GM12878 (cell line): ENCODE results near the gene ITGB2.

Experiments used
- CREB1 ChIP-seq: IDR thresholded peaks from 2 replicates; pipeline ENCODE4 v1.6.1; 2012; ENCODE audit warnings: low read depth, mild to moderate bottlenecking, inconsistent platforms
- EZH2 ChIP-seq: IDR thresholded peaks from 2 replicates; pipeline ENCODE4 v1.6.1; 2012; ENCODE audit warnings: low read depth, mild to moderate bottlenecking, control low read depth, inconsistent platforms, low read length, borderline replicate concordance; ENCODE audit not compliant: control insufficient read depth
- TF ChIP-seq, protein P1 (sequence below): IDR thresholded peaks from 2 replicates; pipeline ENCODE4 v1.6.1; 2011; ENCODE audit warnings: low read depth, low read length, improper control_type of control experiment, borderline replicate concordance
- TF ChIP-seq, protein P2 (sequence below): fragments of 450-650 bp; IDR thresholded peaks from 2 replicates; pipeline ENCODE4 v1.6.1; 2017; ENCODE audit warnings: antibody characterized with exemption, mild to moderate bottlenecking, moderate library complexity

DNA sequence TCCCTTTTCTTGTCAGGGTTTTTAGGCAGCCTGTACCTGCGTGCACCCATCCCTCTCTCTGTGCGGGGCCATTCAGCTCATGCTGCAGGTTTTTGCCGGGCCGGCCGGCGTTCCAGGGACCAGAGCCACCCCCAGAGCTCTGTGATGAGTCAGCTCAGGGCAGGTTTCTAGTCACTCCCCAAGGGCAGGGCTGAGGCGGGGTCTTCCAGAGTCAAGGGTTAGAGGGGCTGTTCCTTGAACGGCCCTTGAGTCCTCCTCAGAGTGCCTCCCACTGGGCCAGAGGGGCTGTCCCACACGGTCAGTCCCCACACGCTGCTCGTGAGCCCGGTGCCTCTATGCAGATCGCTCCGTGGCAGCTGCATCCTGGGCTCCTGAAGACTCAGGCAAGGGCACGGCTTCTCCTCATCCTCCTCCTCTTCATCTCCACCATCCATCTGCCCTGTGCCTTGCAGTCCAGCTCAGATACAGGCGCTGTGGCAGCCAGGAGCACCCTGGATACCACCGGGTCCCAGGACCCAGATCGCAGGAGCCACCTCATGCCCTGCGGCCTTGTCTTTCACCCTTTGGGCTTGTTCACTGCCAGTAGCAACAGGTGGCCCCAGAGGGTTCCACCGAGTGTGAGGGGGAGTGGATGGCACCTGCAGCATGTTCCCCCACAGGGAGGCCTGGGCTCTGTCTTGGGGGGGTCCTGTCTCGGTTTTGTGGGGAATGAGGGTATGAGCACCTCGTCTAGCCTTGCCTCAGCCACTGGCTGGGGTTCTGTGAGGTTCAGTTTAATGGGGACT, 36.5 kb upstream of the ITGB2 start:
- TF ChIP-seq, protein P1, sequence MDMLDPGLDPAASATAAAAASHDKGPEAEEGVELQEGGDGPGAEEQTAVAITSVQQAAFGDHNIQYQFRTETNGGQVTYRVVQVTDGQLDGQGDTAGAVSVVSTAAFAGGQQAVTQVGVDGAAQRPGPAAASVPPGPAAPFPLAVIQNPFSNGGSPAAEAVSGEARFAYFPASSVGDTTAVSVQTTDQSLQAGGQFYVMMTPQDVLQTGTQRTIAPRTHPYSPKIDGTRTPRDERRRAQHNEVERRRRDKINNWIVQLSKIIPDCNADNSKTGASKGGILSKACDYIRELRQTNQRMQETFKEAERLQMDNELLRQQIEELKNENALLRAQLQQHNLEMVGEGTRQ, result no peak
- TF ChIP-seq CREB1, result no peak
- no peak for TF ChIP-seq EZH2
- TF ChIP-seq, protein P2, sequence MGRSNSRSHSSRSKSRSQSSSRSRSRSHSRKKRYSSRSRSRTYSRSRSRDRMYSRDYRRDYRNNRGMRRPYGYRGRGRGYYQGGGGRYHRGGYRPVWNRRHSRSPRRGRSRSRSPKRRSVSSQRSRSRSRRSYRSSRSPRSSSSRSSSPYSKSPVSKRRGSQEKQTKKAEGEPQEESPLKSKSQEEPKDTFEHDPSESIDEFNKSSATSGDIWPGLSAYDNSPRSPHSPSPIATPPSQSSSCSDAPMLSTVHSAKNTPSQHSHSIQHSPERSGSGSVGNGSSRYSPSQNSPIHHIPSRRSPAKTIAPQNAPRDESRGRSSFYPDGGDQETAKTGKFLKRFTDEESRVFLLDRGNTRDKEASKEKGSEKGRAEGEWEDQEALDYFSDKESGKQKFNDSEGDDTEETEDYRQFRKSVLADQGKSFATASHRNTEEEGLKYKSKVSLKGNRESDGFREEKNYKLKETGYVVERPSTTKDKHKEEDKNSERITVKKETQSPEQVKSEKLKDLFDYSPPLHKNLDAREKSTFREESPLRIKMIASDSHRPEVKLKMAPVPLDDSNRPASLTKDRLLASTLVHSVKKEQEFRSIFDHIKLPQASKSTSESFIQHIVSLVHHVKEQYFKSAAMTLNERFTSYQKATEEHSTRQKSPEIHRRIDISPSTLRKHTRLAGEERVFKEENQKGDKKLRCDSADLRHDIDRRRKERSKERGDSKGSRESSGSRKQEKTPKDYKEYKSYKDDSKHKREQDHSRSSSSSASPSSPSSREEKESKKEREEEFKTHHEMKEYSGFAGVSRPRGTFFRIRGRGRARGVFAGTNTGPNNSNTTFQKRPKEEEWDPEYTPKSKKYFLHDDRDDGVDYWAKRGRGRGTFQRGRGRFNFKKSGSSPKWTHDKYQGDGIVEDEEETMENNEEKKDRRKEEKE, result no peak
